Thyroid gland (tissue), 4 donors: ENCODE data around the gene DPYSL4. TPM values are rescaled to one million over a fixed set of nuclear protein-coding genes. Genes with fewer than 3 reads are reported as not detected.

Experiments
- DNase-seq, 2 donors: peaks; one replicate each; pipeline ENCODE4 v3.0.0-alpha.2; 2019
- H3K27ac ChIP-seq, 3 donors: fragments of 200-600 bp; sonication (generic); 1 replicate in 2 of 3; 2 replicates in 1 of 3; pipeline ENCODE4 v1.5.1; 2016 to 2019; ENCODE audit warnings: mild to moderate bottlenecking in 1 of 3, moderate library complexity in 1 of 3
- H3K27me3 ChIP-seq: fragments of 200-600 bp; sonication (generic); one replicate; pipeline ENCODE4 v1.5.1; 2019
- H3K36me3 ChIP-seq, 2 donors: fragments of 200-600 bp; sonication (generic); one replicate each; pipeline ENCODE4 v1.5.1; 2016 to 2019
- H3K4me1 ChIP-seq, 2 donors: fragments of 200-600 bp; sonication (generic); one replicate each; pipeline ENCODE4 v1.5.1; 2017 to 2019
- H3K4me3 ChIP-seq, 3 donors: fragments of 200-600 bp; sonication (generic); replicated peaks in 1 of 3; 1 replicate in 2 of 3; 2 replicates in 1 of 3; pipeline ENCODE4 v1.5.1; 2016; ENCODE audit warnings: mild to moderate bottlenecking in 1 of 3
- H3K9me3 ChIP-seq: fragments of 200-600 bp; sonication (generic); one replicate; pipeline ENCODE4 v1.5.1; 2017
- CTCF ChIP-seq, 6 experiments: fragments of 200-600 bp in 3 of 6; fragments of 450-650 bp in 3 of 6; sonication (generic) in 3 of 6; IDR thresholded peaks; one replicate each; pipeline ENCODE4 v1.5.1; 2016 to 2019; ENCODE audit warnings: antibody characterized with exemption in 6 of 6, mild to moderate bottlenecking in 2 of 6, inconsistent platforms in 1 of 6, moderate library complexity in 1 of 6
- POLR2A ChIP-seq, 2 donors: fragments of 450-650 bp; IDR thresholded peaks; one replicate each; pipeline ENCODE4 v1.6.1; 2017; ENCODE audit warnings: antibody characterized with exemption in 2 of 2, mild to moderate bottlenecking in 2 of 2, moderate library complexity in 1 of 2
- WGBS, 2 donors: methylation state at CpG; one replicate each; pipeline ENCODE4 v1.1.5; 2017; 5-methylcytosine and 5-hydroxymethylcytosine counted together
- intact Hi-C: fragments of 100-400 bp; cut with DNase I; formaldehyde crosslinking; loops from one replicate; pipeline ENCODE4 v1.15.1; 2023
- total RNA-seq, 4 donors: library from RNA; depleted of rRNA; stranded (reverse); fragments of >200 nt; gene quantifications; one replicate each; pipeline ENCODE4 v1.2.3, GENCODE V29; 2016

Gene DPYSL4
- total RNA-seq, 4 donors from 2014 or later, result 0.54 to 1.5 (median 0.81) TPM

DNA sequence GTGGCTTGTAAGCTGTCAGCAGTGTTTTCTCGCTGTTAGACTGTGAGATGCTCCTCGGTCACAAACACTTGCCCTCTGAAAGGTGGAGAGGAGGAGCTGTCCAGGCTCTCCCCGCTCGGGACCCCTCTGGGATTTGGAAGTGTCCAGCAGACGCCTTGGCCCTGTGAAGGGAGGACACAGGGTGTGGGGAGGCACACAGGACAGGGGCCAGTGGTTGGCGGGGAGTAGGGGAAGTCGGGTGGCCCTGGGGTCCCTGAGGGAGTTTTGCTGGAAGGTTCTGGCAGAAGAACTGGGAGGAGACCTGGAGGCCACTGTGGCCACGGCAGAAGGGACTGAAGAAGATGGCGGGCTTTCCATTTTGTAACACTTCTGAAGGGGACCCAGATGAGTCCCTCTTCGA lies 47.2 kb upstream of the DPYSL4 start:
- WGBS, 2 donors, result 77 to 78% methylated on average over 10 of the region's 10 CpGs
- H3K27me3 ChIP-seq, result no peaks in the 10 kb centered on the region
- no peak overlapping the region for H3K4me3 ChIP-seq
- no peaks in the 10 kb centered on the region for H3K4me1 ChIP-seq
- H3K36me3 ChIP-seq, result no peaks in the 10 kb centered on the region
- TF ChIP-seq CTCF (IDR thresholded peaks at IDR 0.05), result no peak
- no peak for TF ChIP-seq POLR2A (IDR thresholded peaks at IDR 0.05)
- no peaks in the 10 kb centered on the region for H3K9me3 ChIP-seq
- intact Hi-C loops, result no loop called here
- no peak overlapping the region for H3K27ac ChIP-seq
- no peak for DNase-seq

- Histone ChIP-seq H3K4me3 (no peak overlapping the region), H3K36me3 (no peaks in the 10 kb centered on the region), H3K27me3 (no peaks in the 10 kb centered on the region), H3K4me1 (no peaks in the 10 kb centered on the region), H3K27ac (no peak overlapping the region), H3K9me3 (no peaks in the 10 kb centered on the region)
- 94 to 95% methylated on average over 19 to 22 of the region's 42 CpGs for WGBS, 2 donors
- TF ChIP-seq CTCF (IDR thresholded peaks at IDR 0.05) (no peak), POLR2A (IDR thresholded peaks at IDR 0.05) (no peak)
- intact Hi-C loops, result loop anchor here (5.0 to 10.0 kb wide), 2 partner anchors 106 to 253 kb away; no protein-coding TSS in a partner anchor
- peak in 1 of 2 donors; percentile 0 for DNase-seq
Observed at GRCh38 chr10:132140167-132140925, 46.4 kb upstream of the DPYSL4 start.

DNA sequence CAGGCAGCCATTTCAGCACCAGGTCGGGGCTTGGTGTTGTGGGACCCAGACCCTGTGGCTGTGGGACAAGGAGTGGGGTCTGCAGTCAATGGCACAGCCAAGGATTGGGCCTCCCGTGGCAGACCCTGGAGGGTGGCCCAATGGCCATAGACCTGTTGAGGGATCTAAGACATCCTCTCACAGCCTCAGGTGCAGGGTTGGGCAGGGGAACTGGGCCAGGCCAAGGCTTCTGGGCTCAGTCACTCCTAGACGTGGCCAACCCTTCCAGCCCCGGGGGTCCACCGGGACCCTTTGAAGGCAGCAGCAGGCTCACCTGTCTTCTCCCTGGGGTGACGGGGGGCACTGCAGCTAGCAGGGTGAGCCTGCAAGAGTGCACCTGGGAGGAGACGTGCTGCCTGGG lies 45.7 kb upstream of the DPYSL4 start:
- Histone ChIP-seq H3K4me3 (no peak overlapping the region), H3K27ac (no peak overlapping the region), H3K27me3 (no peaks in the 10 kb centered on the region), H3K36me3 (no peaks in the 10 kb centered on the region), H3K4me1 (no peaks in the 10 kb centered on the region), H3K9me3 (no peaks in the 10 kb centered on the region)
- 81 to 93% methylated on average over 2 to 6 of the region's 7 CpGs for WGBS, 2 donors
- TF ChIP-seq POLR2A (IDR thresholded peaks at IDR 0.05), result no peak
- no peak for TF ChIP-seq CTCF (IDR thresholded peaks at IDR 0.05)
- DNase-seq, result no peak
- intact Hi-C loops, result loop anchor here (5.0 to 10.0 kb wide), 2 partner anchors 106 to 254 kb away; no protein-coding TSS in a partner anchor

DNA sequence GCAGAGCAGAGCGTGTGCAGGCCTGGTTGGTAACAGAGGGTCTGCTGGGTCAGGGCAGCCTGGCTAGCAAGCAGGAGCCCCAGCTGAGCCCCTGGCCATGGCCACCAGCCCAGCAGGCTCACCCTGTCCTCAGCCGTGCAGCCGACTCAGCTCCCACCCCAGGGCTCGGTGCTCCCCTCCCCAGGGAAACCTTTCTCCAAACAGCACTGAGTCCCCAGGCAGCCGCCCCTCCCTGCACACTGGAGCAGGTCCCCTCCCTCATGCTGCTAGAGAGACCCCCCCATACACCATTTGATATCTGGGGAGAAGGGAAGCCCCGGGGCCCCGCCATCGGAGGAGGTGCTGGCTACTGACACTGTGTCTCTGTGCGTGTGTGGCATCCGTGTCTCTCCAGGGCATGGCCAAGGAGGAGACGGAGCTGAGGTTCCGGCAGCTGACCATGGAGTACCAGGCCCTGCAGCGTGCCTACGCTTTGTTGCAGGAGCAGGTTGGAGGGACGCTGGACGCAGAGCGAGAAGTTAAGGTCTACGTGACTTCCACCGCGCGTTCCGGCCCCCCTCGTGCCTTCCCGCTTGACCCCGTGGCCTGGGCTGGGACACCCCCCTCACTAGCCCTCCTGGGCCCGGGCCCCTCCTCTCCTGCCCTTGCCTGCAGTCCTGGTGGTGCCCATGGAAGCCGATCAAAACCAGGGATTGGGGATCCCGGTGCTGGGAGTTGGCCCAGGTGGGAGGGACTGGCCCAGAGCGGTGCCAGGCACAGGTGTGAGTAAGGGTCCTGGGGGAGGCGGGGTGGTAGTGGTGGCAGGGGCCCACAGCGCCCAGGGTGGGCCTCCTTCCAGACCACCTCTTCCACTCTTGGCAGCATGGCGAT lies 45.0 kb upstream of the DPYSL4 start:
- Histone ChIP-seq H3K27me3 (no peaks in the 10 kb centered on the region), H3K4me3 (no peak overlapping the region), H3K36me3 (no peaks in the 10 kb centered on the region), H3K9me3 (no peaks in the 10 kb centered on the region), H3K27ac (no peak overlapping the region), H3K4me1 (no peaks in the 10 kb centered on the region)
- intact Hi-C loops, result loop anchor here (5.0 to 10.0 kb wide), 2 partner anchors 107 to 254 kb away; no protein-coding TSS in a partner anchor
- 82 to 90% methylated on average over 17 to 29 of the region's 32 CpGs for WGBS, 2 donors
- DNase-seq, result no peak
- TF ChIP-seq CTCF (IDR thresholded peaks at IDR 0.05) (no peak), POLR2A (IDR thresholded peaks at IDR 0.05) (no peak)
